8988T (cell line): ENCODE data around the gene NRP2.

Experiments
- DNase-seq: peaks from one replicate; pipeline ENCODE4 v3.0.0; 2011

Gene NRP2

DNA sequence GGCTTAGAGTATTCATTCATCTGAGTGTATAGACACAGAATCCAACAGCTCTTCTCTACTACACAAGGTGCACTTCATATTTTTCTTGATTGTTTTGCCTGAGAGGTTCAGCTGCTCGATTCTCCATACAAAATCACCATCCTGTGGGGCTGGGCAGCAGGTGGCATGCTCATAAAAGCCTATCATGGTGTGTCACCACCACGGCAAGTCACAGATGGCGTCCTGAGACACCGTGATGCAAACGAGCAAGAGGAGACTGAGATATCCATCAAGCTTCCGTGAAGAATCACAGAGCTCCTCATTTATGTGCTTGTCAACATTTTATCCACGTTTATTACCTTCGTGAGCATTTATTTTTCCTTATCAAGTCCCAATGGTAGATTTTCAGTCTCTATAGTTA, 22.4 kb upstream of the NRP2 start:
- no peak for DNase-seq

DNA sequence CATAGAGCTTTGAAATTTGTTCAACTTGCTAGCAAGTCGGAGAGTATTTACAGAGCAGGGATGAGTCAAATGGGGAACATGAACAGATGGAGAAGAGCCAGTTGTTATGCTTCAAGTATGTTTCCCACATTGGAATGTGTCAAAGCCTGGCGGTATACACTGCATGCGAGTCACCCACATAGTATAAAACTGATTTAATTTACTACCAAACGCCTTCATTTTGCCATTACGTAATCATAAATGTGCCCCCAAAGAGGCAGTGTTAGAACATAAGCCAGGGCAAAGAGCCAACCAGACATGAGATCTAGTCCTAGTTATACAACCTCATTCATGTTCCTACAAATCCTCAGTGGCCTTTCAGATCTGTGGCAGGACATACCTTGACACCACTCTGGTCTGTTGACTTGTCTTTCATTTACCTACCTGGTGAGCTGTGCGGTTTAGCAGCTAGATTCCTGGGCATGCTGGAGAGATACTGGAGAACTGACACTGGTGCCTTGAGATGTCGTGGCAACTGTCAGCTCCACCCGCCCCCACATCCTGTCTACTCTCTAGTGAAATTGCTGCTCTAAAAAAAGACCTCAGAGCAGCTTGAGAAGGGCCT, 21.7 kb upstream of the NRP2 start:
- no peak for DNase-seq

GRCh38 chr2:205661281-205661680, 21.0 kb upstream of the NRP2 start:
- DNase-seq, result no peak

DNA sequence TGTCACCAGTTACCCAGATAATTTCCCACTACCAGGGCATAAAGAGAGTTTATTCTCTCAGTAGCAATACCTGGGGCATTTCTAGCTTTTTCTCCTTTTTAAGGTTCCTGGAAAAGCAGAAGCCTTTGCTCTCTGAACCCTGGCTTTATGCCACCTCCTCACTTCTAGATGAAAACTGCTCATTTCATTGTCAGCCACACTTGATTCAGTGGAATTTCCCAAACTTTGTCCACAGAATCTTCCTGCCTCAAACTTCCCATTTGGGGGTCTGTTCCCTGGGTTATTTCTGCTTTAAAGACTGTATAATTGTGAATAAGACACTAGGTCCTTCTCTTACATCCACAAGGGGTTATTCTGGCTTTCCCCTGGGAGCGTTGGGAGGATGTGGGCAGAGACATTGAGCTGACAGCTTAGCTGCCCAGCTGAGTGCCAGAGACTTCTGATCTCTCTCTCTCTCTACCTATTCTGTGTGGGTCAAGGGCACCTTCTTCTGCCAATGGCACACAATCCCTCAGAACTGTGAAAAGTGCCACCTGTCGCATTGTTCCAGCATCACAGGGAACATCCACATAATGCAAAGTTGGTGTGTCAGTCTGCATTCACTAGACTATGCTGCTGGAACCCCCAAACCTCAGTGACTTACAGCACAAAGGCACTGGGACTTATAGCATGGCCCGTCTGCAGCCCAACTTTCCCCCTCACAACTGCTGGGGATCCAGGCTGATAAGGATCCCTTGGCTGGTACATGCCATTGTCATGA, 19.9 kb upstream of the NRP2 start:
- no peak for DNase-seq

DNA sequence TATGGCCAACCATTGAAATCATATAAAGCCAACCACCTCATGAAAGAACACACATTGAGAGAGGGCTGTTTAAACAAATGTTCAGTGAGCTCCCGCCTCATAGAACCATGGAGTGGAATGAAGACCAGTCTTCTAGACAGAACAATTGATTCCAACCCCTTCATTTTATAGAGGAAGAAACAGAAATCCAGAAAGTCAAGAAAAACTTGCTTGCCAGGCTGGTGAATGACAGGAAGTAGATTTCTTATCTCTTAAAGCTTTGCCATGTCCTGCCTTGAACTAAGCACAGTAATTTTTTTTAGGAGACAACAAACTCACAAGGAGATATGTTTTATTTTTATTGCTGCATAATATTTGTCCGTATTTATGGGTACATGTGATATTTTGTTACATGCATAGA, 16.5 kb upstream of the NRP2 start:
- DNase-seq, result no peak

DNA sequence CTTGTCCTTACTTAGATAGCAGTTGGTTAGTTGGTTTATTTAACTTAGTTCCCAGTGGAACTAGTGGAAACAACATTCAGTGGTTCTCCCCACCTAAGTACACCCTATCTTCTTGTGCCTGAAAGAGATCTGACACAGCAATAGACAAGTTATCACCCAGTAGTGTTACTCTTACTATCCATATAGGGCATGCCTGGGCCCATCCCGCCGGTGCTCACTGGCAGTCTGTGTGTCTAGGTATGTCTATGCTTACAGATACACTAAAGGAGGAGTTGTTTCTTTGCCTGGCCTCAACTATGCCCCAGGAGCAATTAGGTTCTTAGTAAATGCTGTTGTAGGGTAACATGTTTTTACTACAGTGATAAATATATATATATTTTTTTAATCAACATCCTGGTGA, 12.0 kb upstream of the NRP2 start:
- DNase-seq, result no peak

GRCh38 chr2:205673312-205673711, 9.0 kb upstream of the NRP2 start:
- DNase-seq, result no peak

GRCh38 chr2:205675861-205676516, 6.3 kb upstream of the NRP2 start:
- no peak for DNase-seq

DNA sequence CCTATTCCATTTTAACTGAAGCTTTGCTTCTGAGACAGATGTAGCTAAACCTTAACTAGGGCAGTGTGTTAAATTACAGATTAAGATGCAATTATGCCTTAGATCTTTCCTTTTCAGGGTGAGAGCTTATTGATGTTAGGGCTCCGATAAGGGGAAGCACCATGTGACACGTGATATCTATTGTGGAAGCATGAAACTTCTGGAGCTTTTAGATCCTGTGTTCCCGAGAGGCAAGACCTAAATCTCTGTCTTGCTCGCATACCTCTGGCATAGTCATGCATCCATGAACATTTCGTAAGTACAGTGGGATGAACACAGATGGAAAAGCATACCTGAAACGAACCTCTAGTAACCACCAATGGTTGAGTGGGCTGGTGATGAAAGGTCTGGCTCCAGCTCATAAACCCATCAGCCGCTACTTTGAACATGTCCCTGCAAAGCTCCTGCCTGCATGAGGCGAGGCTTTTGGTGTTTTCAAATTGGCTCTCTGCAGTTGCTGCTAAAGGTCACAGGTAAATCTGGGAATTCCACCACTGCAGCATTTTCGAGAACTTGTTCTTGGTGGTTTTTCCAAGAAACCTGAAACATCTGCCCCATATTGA, 3.7 kb upstream of the NRP2 start:
- no peak for DNase-seq

DNA sequence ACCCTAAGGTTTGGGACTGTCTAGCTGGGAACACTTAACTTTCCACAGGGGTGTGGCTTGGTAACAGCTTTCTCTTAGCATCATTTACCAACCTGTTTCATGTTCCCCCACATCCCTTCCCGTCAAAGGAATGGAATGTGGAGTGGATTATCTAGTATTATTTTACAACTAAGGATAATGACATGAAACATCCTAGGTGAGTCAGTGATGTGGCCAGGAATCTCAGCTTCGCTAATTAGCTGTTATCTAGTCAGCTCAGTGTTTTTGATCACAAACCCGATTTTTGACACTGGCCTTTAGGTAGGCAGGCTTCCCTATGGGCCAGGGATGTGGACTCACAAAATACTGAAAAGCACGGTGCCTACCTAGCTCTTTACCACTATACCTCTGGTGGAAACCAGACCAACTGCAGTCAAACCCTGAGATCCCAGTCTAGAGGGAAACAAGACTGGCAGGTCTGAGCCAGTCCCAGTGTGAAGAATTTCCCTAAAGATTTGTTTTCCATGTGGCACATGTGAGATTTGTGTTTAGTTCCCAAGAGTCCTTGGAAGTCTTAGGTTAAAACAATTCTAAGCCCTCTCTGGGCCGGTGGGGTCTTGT, 2.8 kb upstream of the NRP2 start:
- no peak for DNase-seq

- DNase-seq, result peak; percentile 49
Measured at GRCh38 chr2:205680067-205680466, 2.2 kb upstream of the NRP2 start.

DNA sequence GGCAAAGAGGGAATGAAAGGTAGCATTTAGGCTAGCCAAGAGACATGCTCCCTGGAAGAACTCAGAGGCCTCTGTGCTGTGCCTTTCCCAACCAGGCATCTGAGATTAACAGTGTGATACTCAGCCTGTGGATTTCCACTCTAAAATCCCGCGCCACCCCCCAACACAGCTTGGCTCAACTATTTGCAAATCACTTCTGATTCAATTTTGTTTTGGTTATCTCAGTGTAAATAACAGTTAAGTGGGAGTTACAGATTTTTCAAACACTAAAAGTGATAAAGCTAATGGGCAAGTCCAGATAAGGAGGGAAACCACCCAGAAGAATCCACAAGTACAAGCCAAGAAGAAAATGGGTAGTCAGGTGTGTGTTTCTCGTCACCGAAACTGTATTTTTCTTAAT, 1.4 kb upstream of the NRP2 start:
- DNase-seq, result no peak

GRCh38 chr2:205681401-205682238, 681 bp upstream of the NRP2 start:
- no peak for DNase-seq

GRCh38 chr2:205682971-205683501, 735 bp downstream of the NRP2 start:
- DNase-seq, result no peak

GRCh38 chr2:205683502-205684367, 1.4 kb downstream of the NRP2 start:
- DNase-seq, result no peak

DNA sequence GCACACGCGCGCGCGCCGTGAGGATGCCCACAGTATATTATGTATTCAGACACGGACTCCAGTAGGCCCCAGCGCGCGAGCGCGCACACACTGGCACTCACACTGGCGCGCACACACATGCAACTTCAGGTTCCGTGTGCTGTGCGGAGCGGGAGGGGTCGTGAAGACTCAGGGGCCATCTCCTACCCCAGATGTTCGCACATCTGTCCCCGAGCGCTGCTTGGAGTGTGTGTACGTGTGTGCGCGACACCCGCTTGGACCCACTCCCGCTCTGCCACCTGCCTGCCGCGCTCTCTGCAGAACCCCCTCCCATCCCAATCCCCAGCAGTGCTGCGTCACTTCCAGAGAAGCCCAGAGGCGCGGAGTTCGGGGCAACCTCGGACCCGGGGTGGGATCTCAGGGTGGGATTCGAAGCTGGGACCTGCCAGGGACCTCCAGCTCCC, 2.6 kb downstream of the NRP2 start:
- no peak for DNase-seq

- peak; percentile 78 for DNase-seq
Measured at GRCh38 chr2:205685314-205686055, 3.2 kb downstream of the NRP2 start.

GRCh38 chr2:205686056-205686782, 3.9 kb downstream of the NRP2 start:
- DNase-seq, result no peak

GRCh38 chr2:205686783-205687640, 4.7 kb downstream of the NRP2 start:
- no peak for DNase-seq
